GM10248 (cell line): Measurements from ENCODE around the gene GRK3.

Source experiments
- CTCF ChIA-PET: fragments of 300-600 bp; sonication (Branson Sonifier 250); formaldehyde crosslinking; extraction: SDS; loops from one replicate; lab custom pipeline; 2021; ENCODE audit warnings: antibody characterized with exemption; lab: Yijun Ruan, JAX
- POLR2A ChIA-PET: fragments of 350-650 bp; sonication (Branson Sonifier 250); formaldehyde crosslinking; extraction: SDS; loops from one replicate; lab custom pipeline; 2020; ENCODE audit warnings: antibody characterized with exemption; lab: Yijun Ruan, JAX
- DNase-seq: peaks from one replicate; pipeline ENCODE4 v3.0.0; 2012; ENCODE audit errors: extremely low spot score
- CTCF ChIP-seq: IDR thresholded peaks from 2 replicates; pipeline ENCODE4 v1.5.1; 2012; ENCODE audit warnings: mild to moderate bottlenecking, low read depth; ENCODE audit errors: extremely low read depth, missing control alignments, control extremely low read depth

The GRK3 gene

DNA sequence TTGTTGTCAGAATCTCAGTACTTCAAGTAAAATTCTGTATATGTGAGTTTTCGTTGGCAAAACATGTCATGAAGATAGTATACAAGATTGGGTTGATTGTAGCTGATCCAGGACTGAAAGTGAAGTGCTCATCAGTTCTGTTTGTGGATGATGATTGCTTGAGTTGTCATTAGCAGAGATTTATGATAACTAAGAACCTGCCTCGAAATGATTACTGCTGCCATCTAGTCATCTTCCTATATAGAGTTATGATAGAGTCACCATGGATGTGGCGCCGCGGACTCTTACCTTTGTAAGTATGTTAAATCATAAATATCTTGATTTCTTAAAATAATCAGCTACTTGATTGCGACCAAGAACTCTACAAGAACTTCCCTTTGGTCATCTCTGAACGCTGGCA lies 149.6 kb downstream of the GRK3 start:
- ChIA-PET CTCF (interaction anchor here (1.2 to 1.6 kb wide), 2 partner anchors 11 to 13 kb away, joined by 3 to 5 read pairs; no protein-coding TSS in a partner anchor), POLR2A (no interaction called here)
- no peak for TF ChIP-seq CTCF
- no peak for DNase-seq

- ChIA-PET POLR2A (no interaction called here), CTCF (interaction anchor here (1.2 to 1.6 kb wide), 2 partner anchors 12 to 14 kb away, joined by 3 to 5 read pairs; no protein-coding TSS in a partner anchor)
- TF ChIP-seq CTCF: no peak
- DNase-seq: no peak
These were observed 150.3 kb downstream of the GRK3 start for GRCh38 chr22:25714739-25715138.

GRCh38 chr22:25716637-25717036 lies 152.2 kb downstream of the GRK3 start:
- POLR2A ChIA-PET: no interaction called here
- CTCF ChIA-PET: no interaction called here
- TF ChIP-seq CTCF: no peak
- DNase-seq: no peak

DNA sequence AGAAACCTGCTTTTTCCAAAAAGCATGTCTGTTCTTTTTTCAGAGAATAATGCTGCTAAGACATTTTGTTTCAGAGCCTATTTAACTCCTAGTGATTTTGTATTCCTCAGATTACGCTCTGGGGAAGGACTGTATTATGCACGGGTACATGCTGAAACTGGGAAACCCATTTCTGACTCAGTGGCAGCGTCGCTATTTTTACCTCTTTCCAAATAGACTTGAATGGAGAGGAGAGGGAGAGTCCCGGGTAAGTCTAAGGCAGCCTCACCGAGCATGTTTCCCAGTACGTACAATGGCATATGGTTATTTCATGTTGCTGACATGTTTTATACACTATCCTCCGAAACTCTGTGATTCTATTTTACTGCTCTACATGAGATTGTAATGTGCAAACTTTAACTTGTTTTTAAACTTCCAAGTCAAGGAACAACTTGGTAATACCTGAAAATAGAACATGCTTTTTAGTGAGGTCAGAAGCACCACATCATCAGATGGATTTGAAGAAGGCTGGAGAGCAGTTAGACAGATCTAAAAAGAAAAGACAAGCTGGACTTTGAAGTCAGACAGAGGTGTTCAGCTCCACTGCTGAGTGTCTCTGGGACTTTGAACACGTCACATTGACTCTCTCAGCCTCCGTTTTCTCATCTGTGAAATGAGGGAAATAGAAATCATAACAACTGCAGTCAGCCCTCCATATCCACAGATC lies 153.8 kb downstream of the GRK3 start:
- ChIA-PET POLR2A (no interaction called here), CTCF (interaction anchor here (1.5 kb wide), 1 partner anchor 16 kb away, joined by 3 read pairs; no protein-coding TSS in a partner anchor)
- no peak for DNase-seq
- no peak for TF ChIP-seq CTCF

GRCh38 chr22:25722223-25722622 lies 157.7 kb downstream of the GRK3 start:
- ChIA-PET CTCF (no interaction called here), POLR2A (no interaction called here)
- no peak for DNase-seq
- TF ChIP-seq CTCF: no peak

GRCh38 chr22:25722626-25723025 lies 158.2 kb downstream of the GRK3 start:
- CTCF ChIA-PET: no interaction called here
- no peak for DNase-seq
- TF ChIP-seq CTCF: no peak
- POLR2A ChIA-PET: no interaction called here
